Measurements from ENCODE around the gene CARNS1. TPM values are rescaled to one million over a fixed set of nuclear protein-coding genes. Genes with fewer than 3 reads are reported as not detected.

The CARNS1 gene
- total and polyA plus RNA-seq, 2 experiments from 2014 or later = 2.4 to 7.7 TPM

- Histone ChIP-seq H3K4me1 (ENCODE audit: insufficient read depth) (peaks cover 12% of the 10 kb centered on the region), H3K36me3 (replicated peaks; ENCODE audit: insufficient read depth, low read depth) (no peaks in the 10 kb centered on the region), H3K9me2 (replicated peaks; ENCODE audit: insufficient read depth) (no peaks in the 10 kb centered on the region), H3K9me3 (ENCODE audit: low read depth) (no peaks in the 10 kb centered on the region), H3K4me2 (no peak overlapping the region), H2AFZ (no peak overlapping the region), H3K27me3 (no peaks in the 10 kb centered on the region), H3K27ac (no peak overlapping the region), H3K4me3 (no peak overlapping the region), H3K79me2 (peaks cover 12% of the 10 kb centered on the region), H4K20me1 (ENCODE audit: insufficient read depth, poor library complexity, severe bottlenecking) (peaks cover 7% of the 10 kb centered on the region)
- 98% methylated on average over 6 of the region's 6 CpGs for WGBS (ENCODE audit: low lambda C conversion rate, missing lambda C conversion rate)
- no peak for TF ChIP-seq CTCF (IDR thresholded peaks at IDR 0.05; ENCODE audit: poor library complexity)
- no peak for TF ChIP-seq EZH2 (IDR thresholded peaks at IDR 0.05; ENCODE audit: borderline replicate concordance)
- no peak for DNase-seq (ENCODE audit: low spot score)
Observed at GRCh38 chr11:67405196-67405567, 10.3 kb upstream of the CARNS1 start.

DNA sequence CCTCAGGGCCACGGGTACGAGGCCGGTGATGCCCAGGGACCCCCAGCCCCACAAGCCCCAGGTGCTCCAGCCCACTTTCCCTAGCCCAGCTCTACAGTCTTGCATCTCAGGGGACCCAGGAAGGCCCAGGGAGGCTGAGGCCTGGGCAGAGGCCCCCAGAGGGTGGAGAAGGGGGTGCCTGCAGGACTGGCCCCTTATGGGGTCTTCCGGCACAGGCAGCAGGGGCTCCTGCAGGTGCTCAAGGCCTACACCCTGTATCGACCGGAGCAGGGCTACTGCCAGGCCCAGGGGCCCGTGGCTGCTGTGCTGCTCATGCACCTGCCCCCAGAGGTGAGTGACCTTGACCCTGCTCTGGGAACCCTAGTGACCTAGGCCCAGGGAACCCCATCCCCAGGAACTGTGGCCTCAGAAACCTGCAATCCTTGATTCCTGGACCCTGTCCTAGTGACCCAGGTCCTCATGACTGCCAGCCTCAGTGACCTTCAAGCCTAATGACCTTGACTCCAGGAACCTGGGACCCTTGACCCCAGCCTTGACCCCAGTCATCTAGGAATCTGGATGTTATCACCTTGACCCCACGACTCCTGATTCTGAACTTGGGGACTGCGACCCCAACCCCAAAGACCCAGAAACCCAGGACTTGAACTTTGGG is 9.7 kb upstream of the CARNS1 start:
- Histone ChIP-seq H3K79me2 (peaks cover 6% of the 10 kb centered on the region), H3K4me2 (no peak overlapping the region), H3K9me2 (replicated peaks; ENCODE audit: insufficient read depth) (no peaks in the 10 kb centered on the region), H2AFZ (no peak overlapping the region), H3K27ac (no peak overlapping the region), H3K27me3 (no peaks in the 10 kb centered on the region), H4K20me1 (ENCODE audit: insufficient read depth, poor library complexity, severe bottlenecking) (peaks cover 1% of the 10 kb centered on the region), H3K9me3 (ENCODE audit: low read depth) (no peaks in the 10 kb centered on the region), H3K4me1 (ENCODE audit: insufficient read depth) (peaks cover 6% of the 10 kb centered on the region), H3K4me3 (no peak overlapping the region), H3K36me3 (replicated peaks; ENCODE audit: insufficient read depth, low read depth) (no peaks in the 10 kb centered on the region)
- WGBS (ENCODE audit: low lambda C conversion rate, missing lambda C conversion rate) = 87% methylated on average over 9 of the region's 9 CpGs
- no peak for DNase-seq (ENCODE audit: low spot score)
- TF ChIP-seq EZH2phosphoT487 (IDR thresholded peaks at IDR 0.05; ENCODE audit: low read depth, severe bottlenecking, unreplicated experiment) = no peak
- no peak for TF ChIP-seq EZH2 (IDR thresholded peaks at IDR 0.05; ENCODE audit: borderline replicate concordance)
- TF ChIP-seq CTCF (IDR thresholded peaks at IDR 0.05; ENCODE audit: poor library complexity) = no peak

GRCh38 chr11:67406420-67406968 is 9.0 kb upstream of the CARNS1 start:
- no peaks in the 10 kb centered on the region for H4K20me1 ChIP-seq (ENCODE audit: insufficient read depth, poor library complexity, severe bottlenecking)
- H3K4me2 ChIP-seq = no peak overlapping the region
- H3K4me1 ChIP-seq (ENCODE audit: insufficient read depth) = peaks cover 5% of the 10 kb centered on the region
- H3K9me2 ChIP-seq (replicated peaks; ENCODE audit: insufficient read depth) = no peaks in the 10 kb centered on the region
- WGBS (ENCODE audit: low lambda C conversion rate, missing lambda C conversion rate) = 83% methylated on average over 10 of the region's 18 CpGs
- DNase-seq (ENCODE audit: low spot score) = no peak
- TF ChIP-seq CTCF (IDR thresholded peaks at IDR 0.05; ENCODE audit: poor library complexity) = no peak
- TF ChIP-seq EZH2phosphoT487 (IDR thresholded peaks at IDR 0.05; ENCODE audit: low read depth, severe bottlenecking, unreplicated experiment) = no peak
- TF ChIP-seq EZH2 (IDR thresholded peaks at IDR 0.05; ENCODE audit: borderline replicate concordance) = no peak
- H3K4me3 ChIP-seq = no peak overlapping the region
- no peak overlapping the region for H3K27ac ChIP-seq
- no peaks in the 10 kb centered on the region for H3K36me3 ChIP-seq (replicated peaks; ENCODE audit: insufficient read depth, low read depth)
- H2AFZ ChIP-seq = no peak overlapping the region
- H3K9me3 ChIP-seq (ENCODE audit: low read depth) = no peaks in the 10 kb centered on the region
- no peaks in the 10 kb centered on the region for H3K79me2 ChIP-seq
- no peaks in the 10 kb centered on the region for H3K27me3 ChIP-seq

Data from hepatocyte (in vitro differentiated cells).